HG03060 (cell line): ENCODE measurements around the gene TLR2.

Source experiments
- ATAC-seq: cut with Tn5 transposase; IDR thresholded peaks from one replicate; pipeline ENCODE4 v1.9.1; 2021; ENCODE audit warnings: low read depth, moderate number of reproducible peaks; ENCODE audit not compliant: unreplicated experiment

The TLR2 gene

GRCh38 chr4:153684182-153684970 lies at the start of gene TLR2:
TLR2 (plus strand) TSS chr4:153684280; CDS start chr4:153702908, 18,628 bp downstream.
- ATAC-seq, result no peak

DNA sequence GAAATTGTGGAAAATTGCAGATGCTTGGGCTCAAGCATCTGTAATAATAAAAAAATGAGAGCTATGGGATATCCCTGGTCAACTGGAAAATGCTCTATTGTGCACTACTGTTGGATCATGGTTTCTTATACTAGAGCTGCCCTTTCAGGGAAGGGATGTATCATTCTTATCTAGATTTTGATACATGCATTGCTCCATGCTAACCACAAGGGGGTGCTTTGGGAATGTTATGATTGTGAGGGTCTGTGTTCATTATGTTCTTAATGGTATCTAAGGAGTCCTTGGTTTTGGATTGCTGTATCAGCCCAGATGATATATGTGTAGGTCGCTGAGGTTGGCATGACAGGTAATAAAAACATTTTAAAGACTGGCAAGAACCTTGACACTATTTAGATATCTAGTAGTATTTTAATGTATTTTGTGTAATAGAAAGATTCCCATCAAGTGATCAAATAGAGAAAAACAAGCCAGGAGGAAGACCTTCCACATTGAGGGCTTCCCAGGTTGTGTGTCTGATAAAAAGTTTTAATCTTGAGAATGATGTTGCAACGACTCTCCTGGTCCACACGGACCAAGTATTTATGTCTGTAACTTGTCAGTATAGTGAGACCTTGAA lies 49.2 kb upstream of the TLR2 start:
- ATAC-seq, result no peak

DNA sequence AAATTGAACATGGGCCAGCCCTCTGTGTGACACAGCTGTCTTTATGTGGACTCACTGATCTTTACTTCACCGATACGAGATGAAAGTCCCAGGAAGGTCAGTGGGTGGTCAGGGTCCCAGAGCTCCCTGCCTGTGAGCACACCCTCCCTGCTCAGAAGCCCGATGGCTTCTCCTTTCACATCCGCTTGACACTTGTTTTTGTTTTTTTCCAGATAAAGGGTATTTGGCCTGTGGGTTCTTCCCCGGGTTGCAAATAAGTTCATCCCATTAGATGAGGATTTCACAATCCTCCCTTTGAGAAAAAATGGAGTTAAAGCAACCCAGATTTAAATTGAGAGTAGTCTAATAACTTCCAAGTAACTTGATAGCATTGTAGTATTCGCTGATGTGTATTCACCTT lies 48.2 kb upstream of the TLR2 start:
- no peak for ATAC-seq

- ATAC-seq, result no peak
Observed at GRCh38 chr4:153637201-153637600, 46.9 kb upstream of the TLR2 start.

GRCh38 chr4:153638011-153638410 lies 46.1 kb upstream of the TLR2 start:
- ATAC-seq, result no peak

DNA sequence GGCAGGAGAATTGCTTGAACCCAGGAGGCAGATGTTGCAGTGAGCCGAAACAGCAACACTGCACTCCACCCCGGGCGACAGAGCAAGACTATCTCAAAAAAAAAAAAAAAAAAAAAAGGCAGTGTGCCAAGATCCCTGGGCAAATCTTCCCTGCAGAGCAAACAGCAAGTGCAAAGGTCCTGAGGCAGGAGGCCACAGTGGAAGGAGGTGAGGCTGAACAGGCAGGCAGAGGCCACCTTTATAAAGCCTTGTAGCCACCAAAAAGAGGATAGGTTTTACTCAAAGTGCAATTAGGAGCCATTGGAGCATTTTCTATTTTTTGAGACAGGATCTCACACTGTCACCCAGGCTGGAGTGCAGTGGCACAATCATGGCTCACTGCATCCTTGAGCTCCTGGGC lies 45.1 kb upstream of the TLR2 start:
- no peak for ATAC-seq

GRCh38 chr4:153639833-153640802 lies 44.0 kb upstream of the TLR2 start:
- no peak for ATAC-seq

GRCh38 chr4:153641532-153641931 lies 42.5 kb upstream of the TLR2 start:
- ATAC-seq, result no peak

GRCh38 chr4:153643406-153644383 lies 40.4 kb upstream of the TLR2 start:
- ATAC-seq, result peak; percentile 89

DNA sequence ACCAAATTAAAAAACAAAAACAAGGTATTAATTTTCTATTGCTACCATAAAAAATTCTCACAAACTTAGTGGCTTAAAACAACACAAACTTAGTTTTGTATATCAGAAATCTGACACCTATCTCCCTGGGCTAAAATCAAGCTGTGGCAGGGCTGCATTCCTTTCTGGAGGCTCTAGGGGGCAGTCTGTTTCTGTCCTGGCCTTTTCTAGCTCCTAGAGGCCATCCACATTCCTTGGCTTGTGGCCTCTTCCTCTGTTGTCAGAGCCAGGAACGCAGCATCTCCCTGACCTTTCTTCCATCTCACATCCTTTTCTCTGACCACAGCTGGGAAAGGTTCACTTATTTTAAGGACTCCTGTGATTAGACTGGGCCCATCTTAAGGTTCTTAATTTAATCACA lies 38.9 kb upstream of the TLR2 start:
- ATAC-seq, result no peak

DNA sequence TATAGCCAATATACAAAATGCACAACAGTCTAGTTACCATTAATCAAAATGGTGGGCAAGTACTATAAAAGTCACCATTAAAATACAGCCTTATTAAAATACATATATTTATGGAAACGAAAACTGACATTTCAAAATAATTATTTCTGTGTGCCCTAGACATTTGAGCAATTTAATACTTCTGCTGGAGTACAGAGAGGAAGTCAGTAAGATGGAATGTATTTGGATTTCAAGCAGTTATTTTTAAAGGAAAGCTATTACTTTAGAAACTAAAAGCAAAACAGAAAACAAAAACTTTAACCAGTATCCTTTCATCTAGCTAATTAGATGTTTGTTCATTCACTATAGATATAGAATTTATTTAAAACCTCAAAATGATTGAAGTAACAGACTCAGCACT lies 37.8 kb upstream of the TLR2 start:
- no peak for ATAC-seq

DNA sequence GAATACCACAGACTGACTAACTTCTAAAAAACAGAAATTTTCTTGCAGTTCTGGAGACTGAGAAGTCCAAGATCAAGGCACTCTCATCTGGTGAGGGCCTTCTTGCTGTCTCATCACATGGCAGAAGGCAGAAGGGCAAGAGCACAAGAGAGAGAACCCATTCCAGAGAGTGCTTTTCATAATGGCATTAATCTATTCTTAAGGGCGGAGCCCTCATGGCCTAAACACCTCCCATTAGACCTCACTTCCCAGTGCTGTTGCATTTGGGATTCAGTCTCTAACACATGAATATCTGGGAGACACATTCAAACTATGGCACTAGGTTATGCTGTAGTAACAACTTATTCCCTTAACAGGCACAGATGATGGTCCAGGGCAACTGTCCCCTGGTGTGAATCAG lies 37.1 kb upstream of the TLR2 start:
- no peak for ATAC-seq

DNA sequence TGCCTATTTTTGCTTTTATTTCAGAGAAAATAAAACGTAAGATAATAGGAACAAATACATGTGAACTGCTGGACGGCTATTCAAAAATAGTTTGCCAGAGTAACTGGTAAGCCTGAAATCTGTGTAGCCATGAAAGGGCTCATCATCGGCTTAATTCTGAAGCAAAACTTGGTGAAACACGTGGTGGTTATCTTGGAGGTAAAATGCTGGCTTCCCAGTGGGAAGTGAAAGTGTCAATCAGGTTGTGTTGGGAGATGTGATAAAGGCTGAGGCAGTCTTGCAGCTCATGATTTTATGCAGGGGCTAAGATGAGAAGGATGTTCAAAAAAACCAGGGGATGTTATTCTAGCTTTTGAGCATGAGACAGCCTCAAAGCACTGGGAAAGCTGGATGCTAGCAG lies 36.1 kb upstream of the TLR2 start:
- ATAC-seq, result no peak

DNA sequence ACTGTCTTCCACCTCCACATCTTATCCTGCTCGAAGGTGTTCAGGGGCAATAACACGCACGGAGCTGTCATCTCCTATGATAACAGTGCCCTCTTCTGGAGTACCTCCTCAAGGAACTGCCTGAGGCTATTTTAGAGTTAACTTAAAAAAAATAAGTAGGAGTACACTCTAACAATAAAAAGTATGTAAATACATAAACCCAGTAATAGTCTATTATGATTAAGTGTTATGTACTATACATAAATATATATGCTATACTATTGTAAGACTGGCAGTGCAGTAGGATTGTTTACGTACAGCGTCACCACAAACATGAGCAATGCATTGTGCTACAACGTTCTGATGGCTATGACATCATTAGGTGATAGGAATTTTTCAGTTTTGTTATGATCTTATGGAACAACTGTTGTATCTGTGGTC lies 34.5 kb upstream of the TLR2 start:
- no peak for ATAC-seq

DNA sequence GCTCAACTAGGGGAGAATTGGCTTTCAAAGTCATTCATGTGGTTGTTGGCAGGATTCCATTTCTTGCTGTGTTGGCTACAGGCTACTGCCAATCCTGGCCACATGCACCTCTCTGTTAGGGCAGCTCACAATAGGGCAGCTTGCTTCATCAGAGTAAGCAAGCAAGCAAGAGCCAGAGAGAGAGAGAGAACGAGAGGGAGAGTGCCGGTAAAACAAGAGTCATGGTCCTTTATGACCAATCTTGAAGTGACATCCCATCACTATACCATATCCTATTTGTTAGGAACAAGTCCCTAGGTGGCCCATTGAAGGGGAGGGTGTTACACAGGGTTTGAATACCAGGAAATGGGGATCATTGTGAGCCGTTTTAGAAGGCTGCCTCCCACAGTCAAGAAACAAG lies 33.0 kb upstream of the TLR2 start:
- ATAC-seq, result no peak

GRCh38 chr4:153651587-153651986 lies 32.5 kb upstream of the TLR2 start:
- ATAC-seq, result no peak

GRCh38 chr4:153652051-153652784 lies 31.9 kb upstream of the TLR2 start:
- no peak for ATAC-seq

DNA sequence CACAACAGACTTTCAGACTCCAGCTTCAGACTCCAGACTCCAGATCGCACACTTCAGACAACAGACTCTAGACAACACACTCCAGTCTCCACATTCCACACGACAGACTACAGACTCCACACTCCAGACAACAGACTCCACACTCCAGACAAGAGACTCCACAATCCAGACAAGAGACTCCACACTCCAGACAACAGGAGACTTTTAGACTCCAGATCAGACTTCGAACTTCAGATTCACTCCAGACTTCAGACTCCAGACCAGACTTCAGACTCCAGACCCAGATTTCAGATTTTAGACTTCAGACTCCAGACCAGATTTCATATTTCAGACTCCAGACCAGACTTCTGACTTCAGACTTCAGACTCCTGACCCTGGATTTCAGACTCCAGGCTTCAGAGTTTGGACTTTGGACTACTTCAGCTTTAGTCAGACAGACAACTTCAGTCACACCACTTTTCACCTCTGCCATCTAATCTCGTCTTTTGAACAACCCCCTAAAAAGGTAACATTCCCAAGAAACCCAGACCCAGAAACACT lies 29.0 kb upstream of the TLR2 start:
- ATAC-seq, result no peak

DNA sequence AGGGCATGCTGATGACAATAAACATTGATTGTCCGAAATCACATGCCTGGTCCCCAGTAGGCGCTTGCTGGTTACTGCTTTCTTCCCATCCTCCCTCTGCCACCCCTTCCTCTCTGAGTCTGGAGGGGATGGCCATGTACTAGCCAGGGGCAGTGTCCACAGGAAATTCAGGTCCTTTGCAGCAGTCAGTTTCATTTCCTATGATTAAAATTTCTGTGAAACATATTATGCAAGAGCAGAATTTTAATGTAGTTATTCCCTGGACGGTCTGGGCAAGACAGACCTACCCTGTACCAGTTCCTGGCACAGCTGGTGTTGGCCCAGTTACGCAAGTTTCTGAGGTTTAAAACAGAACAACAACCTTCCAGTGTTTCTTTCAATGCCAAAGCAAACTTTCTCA lies 28.2 kb upstream of the TLR2 start:
- no peak for ATAC-seq
